HG02884 (cell line): ENCODE measurements around the gene HS3ST1.
A peak's percentile ranks its signal among the peaks of the same experiment; 100 is the strongest.

Experiments used
- ATAC-seq: cut with Tn5 transposase; IDR thresholded peaks from one replicate; pipeline ENCODE4 v1.9.1; 2021; ENCODE audit warnings: mild to moderate bottlenecking, moderate library complexity; ENCODE audit not compliant: unreplicated experiment

The HS3ST1 gene

GRCh38 chr4:11435557-11435956, 6.9 kb upstream of the HS3ST1 start:
- ATAC-seq, result no peak

- ATAC-seq, result no peak
These were observed 2.4 kb upstream of the HS3ST1 start for GRCh38 chr4:11431111-11431510.

GRCh38 chr4:11430536-11430935, 1.8 kb upstream of the HS3ST1 start:
- no peak for ATAC-seq

GRCh38 chr4:11429699-11430045, 978 bp upstream of the HS3ST1 start:
- no peak for ATAC-seq

GRCh38 chr4:11428899-11429698, 405 bp upstream of the HS3ST1 start:
- ATAC-seq, result peak; percentile 68

- ATAC-seq, result no peak
These were observed 1.3 kb downstream of the HS3ST1 start for GRCh38 chr4:11427121-11427996.

GRCh38 chr4:11426731-11427120, 2.0 kb downstream of the HS3ST1 start:
- ATAC-seq, result no peak

GRCh38 chr4:11426003-11426402, 2.7 kb downstream of the HS3ST1 start:
- ATAC-seq, result no peak

GRCh38 chr4:11424856-11425255, 3.8 kb downstream of the HS3ST1 start:
- ATAC-seq, result no peak

- ATAC-seq, result no peak
These were observed 4.7 kb downstream of the HS3ST1 start for GRCh38 chr4:11424000-11424399.

- no peak for ATAC-seq
These were observed 5.2 kb downstream of the HS3ST1 start for GRCh38 chr4:11423465-11423864.

GRCh38 chr4:11421116-11421515, 7.6 kb downstream of the HS3ST1 start:
- ATAC-seq, result no peak

- no peak for ATAC-seq
These were observed 8.4 kb downstream of the HS3ST1 start for GRCh38 chr4:11420327-11420726.

GRCh38 chr4:11418610-11419009, 10.1 kb downstream of the HS3ST1 start:
- ATAC-seq, result no peak

GRCh38 chr4:11416767-11417113, 12.0 kb downstream of the HS3ST1 start:
- no peak for ATAC-seq

GRCh38 chr4:11416071-11416766, 12.5 kb downstream of the HS3ST1 start:
- ATAC-seq, result peak; percentile 34

GRCh38 chr4:11415409-11416070, 13.2 kb downstream of the HS3ST1 start:
- ATAC-seq, result peak; percentile 78

- ATAC-seq, result no peak
These were observed 16.5 kb downstream of the HS3ST1 start for GRCh38 chr4:11412211-11412610.

GRCh38 chr4:11409632-11410031, 19.1 kb downstream of the HS3ST1 start:
- ATAC-seq, result no peak

- ATAC-seq, result no peak
These were observed 20.3 kb downstream of the HS3ST1 start for GRCh38 chr4:11408233-11408967.
